Measurements from ENCODE around the gene MRPL55. TPM values are rescaled to one million over a fixed set of nuclear protein-coding genes. Genes with fewer than 3 reads are reported as not detected.

The MRPL55 gene
- total RNA-seq, 2 experiments from 2014 or later = 67.8 to 68.3 TPM

GRCh38 chr1:228108742-228109072 is 392 bp downstream of the MRPL55 start:
- ATAC-seq (no peak), DNase-seq (no peak)
- TF ChIP-seq CTCF (IDR thresholded peaks at IDR 0.05) = no peak
- peaks cover 36% of the 10 kb centered on the region for H3K4me1 Mint-ChIP-seq (ENCODE audit: low read depth)
- peak overlapping the region; percentile 83 for H3K4me3 Mint-ChIP-seq
- ChIA-PET POLR2A (interaction anchor here (0.5 to 4.2 kb wide), 10 partner anchors 11 to 349 kb away, joined by 3 to 21 read pairs (median 3); partner anchors contain the start of genes ARF1 and IBA57), CTCF (interaction anchor here (3.1 kb wide), 1 partner anchor 22 kb away, joined by 15 read pairs; no protein-coding TSS in a partner anchor)
- intact Hi-C loops (cut with micrococcal nuclease) = loop anchor here (1.0 kb wide), 1 partner anchor 58 kb away; no protein-coding TSS in a partner anchor
- peaks cover 7% of the 10 kb centered on the region for H3K36me3 Mint-ChIP-seq (ENCODE audit: low read depth)
- no peaks in the 10 kb centered on the region for H3K9me3 Mint-ChIP-seq
- peak overlapping the region; percentile 90 for H3K27ac Mint-ChIP-seq
- no peaks in the 10 kb centered on the region for H3K27me3 Mint-ChIP-seq

- intact Hi-C loops (cut with micrococcal nuclease) = no loop called here
- ChIA-PET POLR2A (interaction anchor here (0.5 to 4.2 kb wide), 10 partner anchors 11 to 350 kb away, joined by 3 to 21 read pairs (median 3); partner anchors contain the start of gene ARF1), CTCF (interaction anchor here (3.1 kb wide), 1 partner anchor 23 kb away, joined by 15 read pairs; no protein-coding TSS in a partner anchor)
- ATAC-seq (no peak), DNase-seq (no peak)
- Mint-ChIP-seq H3K9me3 (no peaks in the 10 kb centered on the region), H3K27me3 (no peaks in the 10 kb centered on the region), H3K36me3 (ENCODE audit: low read depth) (peaks cover 9% of the 10 kb centered on the region), H3K4me1 (ENCODE audit: low read depth) (peaks cover 37% of the 10 kb centered on the region), H3K27ac (peak overlapping the region; percentile 90), H3K4me3 (peak overlapping the region; percentile 83)
- no peak for TF ChIP-seq CTCF (IDR thresholded peaks at IDR 0.05)
These were observed 926 bp downstream of the MRPL55 start for GRCh38 chr1:228108055-228108690.

- no peak for ATAC-seq
- intact Hi-C loops (cut with micrococcal nuclease) = no loop called here
- CTCF ChIA-PET = no interaction called here
- Mint-ChIP-seq H3K27ac (peak overlapping the region; percentile 90), H3K9me3 (no peaks in the 10 kb centered on the region), H3K36me3 (ENCODE audit: low read depth) (peaks cover 11% of the 10 kb centered on the region), H3K4me3 (peak overlapping the region; percentile 83), H3K4me1 (ENCODE audit: low read depth) (peaks cover 37% of the 10 kb centered on the region), H3K27me3 (no peaks in the 10 kb centered on the region)
- TF ChIP-seq CTCF (IDR thresholded peaks at IDR 0.05) = no peak
- POLR2A ChIA-PET = interaction anchor here (0.6 to 4.2 kb wide), 3 partner anchors 17 to 164 kb away, joined by 3 to 21 read pairs (median 8); partner anchors contain the start of gene ARF1
- DNase-seq = no peak
These were observed 1.5 kb downstream of the MRPL55 start for GRCh38 chr1:228107636-228108035.

GRCh38 chr1:228106800-228107054 is 2.4 kb downstream of the MRPL55 start:
- no peaks in the 10 kb centered on the region for H3K9me3 Mint-ChIP-seq
- ChIA-PET POLR2A (interaction anchor here (1.9 to 4.2 kb wide), 3 partner anchors 9 to 23 kb away, joined by 4 to 21 read pairs (median 8); partner anchors contain the start of gene ARF1), CTCF (no interaction called here)
- H3K4me3 Mint-ChIP-seq = no peak overlapping the region
- ATAC-seq (no peak), DNase-seq (no peak)
- no peak overlapping the region for H3K27ac Mint-ChIP-seq
- H3K27me3 Mint-ChIP-seq = no peaks in the 10 kb centered on the region
- peaks cover 11% of the 10 kb centered on the region for H3K36me3 Mint-ChIP-seq (ENCODE audit: low read depth)
- peaks cover 35% of the 10 kb centered on the region for H3K4me1 Mint-ChIP-seq (ENCODE audit: low read depth)
- intact Hi-C loops (cut with micrococcal nuclease) = no loop called here
- no peak for TF ChIP-seq CTCF (IDR thresholded peaks at IDR 0.05)

GRCh38 chr1:228105996-228106799 is 2.9 kb downstream of the MRPL55 start:
- Mint-ChIP-seq H3K4me1 (ENCODE audit: low read depth) (peaks cover 39% of the 10 kb centered on the region), H3K27ac (peak overlapping the region; percentile 40), H3K4me3 (peak overlapping the region; percentile 38), H3K27me3 (no peaks in the 10 kb centered on the region), H3K9me3 (no peaks in the 10 kb centered on the region), H3K36me3 (ENCODE audit: low read depth) (peaks cover 13% of the 10 kb centered on the region)
- no peak for TF ChIP-seq CTCF (IDR thresholded peaks at IDR 0.05)
- ChIA-PET POLR2A (interaction anchor here (1.9 to 4.2 kb wide), 3 partner anchors 8 to 23 kb away, joined by 4 to 21 read pairs (median 8); partner anchors contain the start of gene ARF1), CTCF (no interaction called here)
- no peak for ATAC-seq
- intact Hi-C loops (cut with micrococcal nuclease) = no loop called here
- no peak for DNase-seq

Data from activated CD8-positive, alpha-beta T cell treated with anti-CD3 and anti-CD28 coated beads for 36 hours (primary cell).